ENCODE measurements around the gene APEH.

APEH gene

GRCh38 chr3:49650177-49650576, 24.0 kb upstream of the APEH start:
- Histone ChIP-seq H3K27ac (no peak overlapping the region), H3K4me3 (no peak overlapping the region)
- no peak for TF ChIP-seq CTCF (IDR thresholded peaks at IDR 0.05)
- no peak for DNase-seq (ENCODE audit: low spot score)

GRCh38 chr3:49650637-49651036, 23.5 kb upstream of the APEH start:
- Histone ChIP-seq H3K27ac (no peak overlapping the region), H3K4me3 (no peak overlapping the region)
- DNase-seq (ENCODE audit: low spot score): no peak
- TF ChIP-seq CTCF (IDR thresholded peaks at IDR 0.05): no peak

GRCh38 chr3:49652218-49652902, 21.8 kb upstream of the APEH start:
- Histone ChIP-seq H3K4me3 (no peak overlapping the region), H3K27ac (no peak overlapping the region)
- no peak for TF ChIP-seq CTCF (IDR thresholded peaks at IDR 0.05)
- no peak for DNase-seq (ENCODE audit: low spot score)

- DNase-seq (ENCODE audit: low spot score): no peak
- H3K4me3 ChIP-seq: no peak overlapping the region
- no peak for TF ChIP-seq CTCF (IDR thresholded peaks at IDR 0.05)
- no peak overlapping the region for H3K27ac ChIP-seq
These were observed 21.2 kb upstream of the APEH start for GRCh38 chr3:49652903-49653415.

- DNase-seq (ENCODE audit: low spot score): no peak
- TF ChIP-seq CTCF (IDR thresholded peaks at IDR 0.05): no peak
- Histone ChIP-seq H3K4me3 (no peak overlapping the region), H3K27ac (no peak overlapping the region)
These were observed 20.5 kb upstream of the APEH start for GRCh38 chr3:49653621-49654020.

- Histone ChIP-seq H3K27ac (no peak overlapping the region), H3K4me3 (no peak overlapping the region)
- DNase-seq (ENCODE audit: low spot score): no peak
- no peak for TF ChIP-seq CTCF (IDR thresholded peaks at IDR 0.05)
These were observed 19.9 kb upstream of the APEH start for GRCh38 chr3:49654176-49654825.

All from coronary artery (tissue), 2 donors.